ENCODE measurements around the gene VASN. TPM values are rescaled to one million over a fixed set of nuclear protein-coding genes. Genes with fewer than 3 reads are reported as not detected.

The VASN gene
- total and polyA plus RNA-seq, 7 donors: 0.46 to 10.2 (median 7.1) TPM

GRCh38 chr16:4324492-4325252 is 47.0 kb upstream of the VASN start:
- TF ChIP-seq POLR2AphosphoS5 (IDR thresholded peaks at IDR 0.05) (no peak), CTCF (IDR thresholded peaks at IDR 0.05) (no peak), POLR2A (IDR thresholded peaks at IDR 0.05) (no peak), EP300 (IDR thresholded peaks at IDR 0.05) (no peak)
- Histone ChIP-seq H3K27me3 (no peaks in the 10 kb centered on the region), H3K4me3 (no peak overlapping the region), H3K27ac (peak overlapping the region; percentile 83 to 95 (median 86)), H3K9me3 (no peaks in the 10 kb centered on the region), H3K4me1 (peaks cover 2 to 90% (median 83%) of the 10 kb centered on the region in 4 donors), H3K36me3 (no peaks in the 10 kb centered on the region)
- 81 to 83% methylated on average over 22 of the region's 22 CpGs for WGBS, 2 donors
- intact Hi-C loops (cut with DNase I): loop anchor here (5.0 kb wide), 1 partner anchor 52 kb away; the partner anchor contains the start of gene TFAP4
- peak; percentile 66 for DNase-seq

GRCh38 chr16:4325253-4325758 is 46.3 kb upstream of the VASN start:
- H3K36me3 ChIP-seq: no peaks in the 10 kb centered on the region
- peaks cover 2 to 89% (median 83%) of the 10 kb centered on the region in 4 donors for H3K4me1 ChIP-seq
- H3K27ac ChIP-seq: peak overlapping the region; percentile 83 to 95 (median 86)
- no peak overlapping the region for H3K4me3 ChIP-seq
- intact Hi-C loops (cut with DNase I): loop anchor here (5.0 kb wide), 1 partner anchor 53 kb away; the partner anchor contains the start of gene TFAP4
- DNase-seq: peak; percentile 64
- 62 to 76% methylated on average over 6 of the region's 6 CpGs for WGBS, 2 donors
- H3K27me3 ChIP-seq: no peaks in the 10 kb centered on the region
- no peaks in the 10 kb centered on the region for H3K9me3 ChIP-seq
- TF ChIP-seq POLR2A (IDR thresholded peaks at IDR 0.05): no peak
- TF ChIP-seq EP300 (IDR thresholded peaks at IDR 0.05): no peak
- no peak for TF ChIP-seq POLR2AphosphoS5 (IDR thresholded peaks at IDR 0.05)
- no peak for TF ChIP-seq CTCF (IDR thresholded peaks at IDR 0.05)

- peaks cover 0 to 5% (median 0%) of the 10 kb centered on the region in 4 donors for H3K36me3 ChIP-seq
- H3K27ac ChIP-seq: peak overlapping the region; percentile 82 to 86 (median 82)
- 2 to 4% methylated on average over 57 of the region's 57 CpGs for WGBS, 2 donors
- H3K27me3 ChIP-seq: no peaks in the 10 kb centered on the region
- no peak for TF ChIP-seq POLR2A (IDR thresholded peaks at IDR 0.05)
- TF ChIP-seq POLR2AphosphoS5 (IDR thresholded peaks at IDR 0.05): no peak
- no peak for TF ChIP-seq EP300 (IDR thresholded peaks at IDR 0.05)
- TF ChIP-seq CTCF (IDR thresholded peaks at IDR 0.05): no peak
- intact Hi-C loops (cut with DNase I): loop anchor here (1.0 to 5.0 kb wide), 3 partner anchors 19 to 55 kb away; partner anchors contain the start of gene TFAP4
- peak overlapping the region; percentile 23 to 54 (median 46) for H3K4me3 ChIP-seq
- peak; percentile 61 for DNase-seq
- no peaks in the 10 kb centered on the region for H3K9me3 ChIP-seq
- peaks cover 0 to 72% (median 69%) of the 10 kb centered on the region in 4 donors for H3K4me1 ChIP-seq
These were observed 44.1 kb upstream of the VASN start for GRCh38 chr16:4327386-4328045.

GRCh38 chr16:4328046-4328781 is 43.4 kb upstream of the VASN start:
- Histone ChIP-seq H3K4me1 (peaks cover 0 to 65% (median 62%) of the 10 kb centered on the region in 4 donors), H3K36me3 (peaks cover 0 to 12% (median 1%) of the 10 kb centered on the region in 4 donors), H3K9me3 (no peaks in the 10 kb centered on the region), H3K27me3 (no peaks in the 10 kb centered on the region), H3K27ac (peak overlapping the region; percentile 82 to 86 (median 82)), H3K4me3 (peak overlapping the region; percentile 23 to 54 (median 46))
- WGBS, 2 donors: 8 to 10% methylated on average over 30 of the region's 30 CpGs
- intact Hi-C loops (cut with DNase I): loop anchor here (1.0 to 5.0 kb wide), 3 partner anchors 19 to 56 kb away; partner anchors contain the start of gene TFAP4
- TF ChIP-seq POLR2A (IDR thresholded peaks at IDR 0.05): no peak
- no peak for TF ChIP-seq EP300 (IDR thresholded peaks at IDR 0.05)
- peak in 3 of 4 donors; percentile 10 to 31 (median 28) for TF ChIP-seq POLR2AphosphoS5 (IDR thresholded peaks at IDR 0.05)
- peak; percentile 50 to 67 (median 58) for TF ChIP-seq CTCF (IDR thresholded peaks at IDR 0.05)
- DNase-seq: peak; percentile 93
